ENCODE measurements around the gene COPS8. TPM values are rescaled to one million over a fixed set of nuclear protein-coding genes. Genes with fewer than 3 reads are reported as not detected.

COPS8 gene
- total RNA-seq, result 10 to 100 TPM; 31.2 to 46.4 (median 40.8) TPM
- 10 to 100 TPM; 53.8 to 55.5 TPM for polyA plus RNA-seq
- total RNA-seq, result 52.4 reads per million, percentile 72 among the genes with 10 or more reads in this experiment

- peaks cover 23 to 52% (median 28%) of the 10 kb centered on the region in 7 donors for H3K4me1 Mint-ChIP-seq
- H3K27ac Mint-ChIP-seq, result peak within 1 kb of the TSS; percentile 94 to 99 (median 99)
- intact Hi-C loops (cut with micrococcal nuclease), result loop anchor here (1.0 to 10.0 kb wide), 9 partner anchors 117 to 1203 kb away; partner anchors contain the start of genes PER2 (in 2 of the 2) and ACKR3 (in 1 of the 2)
- no peaks in the 10 kb centered on the region for H3K27me3 ChIP-seq (ENCODE audit: control insufficient read depth in 2 of 2, insufficient read depth in 2 of 2, low read length in 2 of 2)
- DNase-seq (peak; percentile 82 to 93 (median 89)), ATAC-seq (peak; percentile 99)
- no peaks in the 10 kb centered on the region for H3K9me3 Mint-ChIP-seq
- no peaks in the 10 kb centered on the region for H3K9me3 ChIP-seq (ENCODE audit: control insufficient read depth in 2 of 3, low read length in 3 of 3)
- peak within 1 kb of the TSS; percentile 83 for H3K27ac ChIP-seq (ENCODE audit: low read depth, low read length)
- H3K36me3 Mint-ChIP-seq, result peaks cover 0 to 12% (median 4%) of the 10 kb centered on the region in 5 donors
- no peaks in the 10 kb centered on the region for H3K27me3 Mint-ChIP-seq
- CTCF ChIA-PET, result interaction anchor here (3.0 kb wide), 1 partner anchor 11 kb away, joined by 13 read pairs; no protein-coding TSS in a partner anchor
- H3K4me3 ChIP-seq (ENCODE audit: low read length), result peak within 1 kb of the TSS; percentile 95
- H3K36me3 ChIP-seq (ENCODE audit: control insufficient read depth in 2 of 3, insufficient read depth in 3 of 3, low read length in 3 of 3), result peaks cover 0 to 8% (median 0%) of the 10 kb centered on the region in 3 experiments
- POLR2A ChIA-PET, result interaction anchor here (0.7 to 1.8 kb wide), 7 partner anchors 10 to 532 kb away, joined by 3 to 6 read pairs (median 3); no protein-coding TSS in a partner anchor
- peak within 1 kb of the TSS; percentile 95 to 100 (median 99) for H3K4me3 Mint-ChIP-seq
- H3K4me1 ChIP-seq (ENCODE audit: control insufficient read depth in 2 of 2, insufficient read depth in 2 of 2, low read length in 2 of 2), result peaks cover 8 to 15% of the 10 kb centered on the region in 2 donors
Observed at GRCh38 chr2:237085248-237086221, at the start of gene COPS8. COPS8 (plus strand) TSS chr2:237085889; CDS start chr2:237085965, 76 bp downstream.

GRCh38 chr2:237039301-237040031 is 46.2 kb upstream of the COPS8 start:
- Mint-ChIP-seq H3K27me3 (peaks cover 0 to 15% (median 5%) of the 10 kb centered on the region in 5 donors), H3K4me1 (no peaks in the 10 kb centered on the region), H3K36me3 (no peaks in the 10 kb centered on the region), H3K9me3 (no peaks in the 10 kb centered on the region), H3K4me3 (no peak overlapping the region), H3K27ac (no peak overlapping the region)
- H3K27me3 ChIP-seq (ENCODE audit: control insufficient read depth in 2 of 2, insufficient read depth in 2 of 2, low read length in 2 of 2), result no peaks in the 10 kb centered on the region
- CTCF ChIA-PET, result no interaction called here
- no peaks in the 10 kb centered on the region for H3K4me1 ChIP-seq (ENCODE audit: control insufficient read depth in 2 of 2, insufficient read depth in 2 of 2, low read length in 2 of 2)
- no peak overlapping the region for H3K4me3 ChIP-seq (ENCODE audit: low read length)
- no peak for ATAC-seq
- no peak overlapping the region for H3K27ac ChIP-seq (ENCODE audit: low read depth, low read length)
- H3K36me3 ChIP-seq (ENCODE audit: control insufficient read depth in 2 of 3, insufficient read depth in 3 of 3, low read length in 3 of 3), result no peaks in the 10 kb centered on the region
- no peaks in the 10 kb centered on the region for H3K9me3 ChIP-seq (ENCODE audit: control insufficient read depth in 2 of 3, low read length in 3 of 3)
- no peak for DNase-seq
- POLR2A ChIA-PET, result no interaction called here
- intact Hi-C loops (cut with micrococcal nuclease), result no loop called here

GRCh38 chr2:237041231-237041630 is 44.5 kb upstream of the COPS8 start:
- no peaks in the 10 kb centered on the region for H3K4me1 Mint-ChIP-seq
- no peaks in the 10 kb centered on the region for H3K4me1 ChIP-seq (ENCODE audit: control insufficient read depth in 2 of 2, insufficient read depth in 2 of 2, low read length in 2 of 2)
- intact Hi-C loops (cut with micrococcal nuclease), result no loop called here
- H3K27me3 ChIP-seq (ENCODE audit: control insufficient read depth in 2 of 2, insufficient read depth in 2 of 2, low read length in 2 of 2), result no peaks in the 10 kb centered on the region
- H3K27me3 Mint-ChIP-seq, result peaks cover 0 to 15% (median 5%) of the 10 kb centered on the region in 5 donors
- DNase-seq (no peak), ATAC-seq (no peak)
- H3K4me3 ChIP-seq (ENCODE audit: low read length), result no peak overlapping the region
- no peaks in the 10 kb centered on the region for H3K9me3 ChIP-seq (ENCODE audit: control insufficient read depth in 2 of 3, low read length in 3 of 3)
- CTCF ChIA-PET, result no interaction called here
- POLR2A ChIA-PET, result no interaction called here
- no peaks in the 10 kb centered on the region for H3K9me3 Mint-ChIP-seq
- H3K4me3 Mint-ChIP-seq, result no peak overlapping the region
- H3K27ac Mint-ChIP-seq, result no peak overlapping the region
- H3K36me3 Mint-ChIP-seq, result peaks cover 0 to 3% (median 0%) of the 10 kb centered on the region in 5 donors
- H3K36me3 ChIP-seq (ENCODE audit: control insufficient read depth in 2 of 3, insufficient read depth in 3 of 3, low read length in 3 of 3), result no peaks in the 10 kb centered on the region
- no peak overlapping the region for H3K27ac ChIP-seq (ENCODE audit: low read depth, low read length)

- no peaks in the 10 kb centered on the region for H3K27me3 ChIP-seq (ENCODE audit: control insufficient read depth in 2 of 2, insufficient read depth in 2 of 2, low read length in 2 of 2)
- no peaks in the 10 kb centered on the region for H3K9me3 ChIP-seq (ENCODE audit: control insufficient read depth in 2 of 3, low read length in 3 of 3)
- H3K36me3 ChIP-seq (ENCODE audit: control insufficient read depth in 2 of 3, insufficient read depth in 3 of 3, low read length in 3 of 3), result no peaks in the 10 kb centered on the region
- Mint-ChIP-seq H3K36me3 (peaks cover 0 to 3% (median 0%) of the 10 kb centered on the region in 5 donors), H3K4me3 (no peak overlapping the region), H3K27ac (no peak overlapping the region), H3K4me1 (no peaks in the 10 kb centered on the region), H3K27me3 (peaks cover 0 to 12% (median 5%) of the 10 kb centered on the region in 5 donors), H3K9me3 (peaks cover 0 to 2% (median 0%) of the 10 kb centered on the region in 11 donors)
- no peaks in the 10 kb centered on the region for H3K4me1 ChIP-seq (ENCODE audit: control insufficient read depth in 2 of 2, insufficient read depth in 2 of 2, low read length in 2 of 2)
- no peak overlapping the region for H3K27ac ChIP-seq (ENCODE audit: low read depth, low read length)
- ATAC-seq (no peak), DNase-seq (no peak)
- intact Hi-C loops (cut with micrococcal nuclease), result no loop called here
- ChIA-PET CTCF (no interaction called here), POLR2A (no interaction called here)
- H3K4me3 ChIP-seq (ENCODE audit: low read length), result no peak overlapping the region
Observed at GRCh38 chr2:237042101-237042500, 43.6 kb upstream of the COPS8 start.

- no peak overlapping the region for H3K27ac Mint-ChIP-seq
- H3K4me3 Mint-ChIP-seq, result no peak overlapping the region
- no peak for ATAC-seq
- H3K4me1 Mint-ChIP-seq, result no peaks in the 10 kb centered on the region
- H3K27me3 Mint-ChIP-seq, result peaks cover 0 to 16% (median 5%) of the 10 kb centered on the region in 5 donors
- no peak for DNase-seq
- Histone ChIP-seq H3K27me3 (ENCODE audit: control insufficient read depth in 2 of 2, insufficient read depth in 2 of 2, low read length in 2 of 2) (no peaks in the 10 kb centered on the region), H3K4me1 (ENCODE audit: control insufficient read depth in 2 of 2, insufficient read depth in 2 of 2, low read length in 2 of 2) (no peaks in the 10 kb centered on the region), H3K9me3 (ENCODE audit: control insufficient read depth in 2 of 3, low read length in 3 of 3) (no peaks in the 10 kb centered on the region), H3K36me3 (ENCODE audit: control insufficient read depth in 2 of 3, insufficient read depth in 3 of 3, low read length in 3 of 3) (no peaks in the 10 kb centered on the region), H3K27ac (ENCODE audit: low read depth, low read length) (no peak overlapping the region), H3K4me3 (ENCODE audit: low read length) (no peak overlapping the region)
- peaks cover 0 to 19% (median 9%) of the 10 kb centered on the region in 11 donors for H3K9me3 Mint-ChIP-seq
- H3K36me3 Mint-ChIP-seq, result peaks cover 0 to 9% (median 3%) of the 10 kb centered on the region in 5 donors
- intact Hi-C loops (cut with micrococcal nuclease), result no loop called here
- POLR2A ChIA-PET, result no interaction called here
- CTCF ChIA-PET, result no interaction called here
Observed at GRCh38 chr2:237043866-237044265, 41.8 kb upstream of the COPS8 start.

- H3K9me3 Mint-ChIP-seq, result peaks cover 0 to 23% (median 9%) of the 10 kb centered on the region in 11 donors
- no peak overlapping the region for H3K4me3 Mint-ChIP-seq
- no peak overlapping the region for H3K27ac Mint-ChIP-seq
- no peak for ATAC-seq
- H3K27me3 Mint-ChIP-seq, result peaks cover 0 to 16% (median 5%) of the 10 kb centered on the region in 5 donors
- intact Hi-C loops (cut with micrococcal nuclease), result no loop called here
- ChIA-PET POLR2A (no interaction called here), CTCF (no interaction called here)
- Histone ChIP-seq H3K4me3 (ENCODE audit: low read length) (no peak overlapping the region), H3K9me3 (ENCODE audit: control insufficient read depth in 2 of 3, low read length in 3 of 3) (peaks cover 0 to 1% (median 0%) of the 10 kb centered on the region in 3 experiments), H3K36me3 (ENCODE audit: control insufficient read depth in 2 of 3, insufficient read depth in 3 of 3, low read length in 3 of 3) (no peaks in the 10 kb centered on the region), H3K27me3 (ENCODE audit: control insufficient read depth in 2 of 2, insufficient read depth in 2 of 2, low read length in 2 of 2) (no peaks in the 10 kb centered on the region), H3K27ac (ENCODE audit: low read depth, low read length) (no peak overlapping the region), H3K4me1 (ENCODE audit: control insufficient read depth in 2 of 2, insufficient read depth in 2 of 2, low read length in 2 of 2) (no peaks in the 10 kb centered on the region)
- H3K4me1 Mint-ChIP-seq, result no peaks in the 10 kb centered on the region
- DNase-seq, result no peak
- peaks cover 0 to 10% (median 3%) of the 10 kb centered on the region in 5 donors for H3K36me3 Mint-ChIP-seq
Observed at GRCh38 chr2:237044281-237044680, 41.4 kb upstream of the COPS8 start.
